Measurements from ENCODE around the gene CX3CL1. TPM values are rescaled to one million over a fixed set of nuclear protein-coding genes. Genes with fewer than 3 reads are reported as not detected.

The CX3CL1 gene
- total and polyA plus RNA-seq, 9 of the 15 experiments (the other 6 are each of a cell fraction or from before 2014, with no cell fraction given) = 0.09 TPM; not detected in 8

DNA sequence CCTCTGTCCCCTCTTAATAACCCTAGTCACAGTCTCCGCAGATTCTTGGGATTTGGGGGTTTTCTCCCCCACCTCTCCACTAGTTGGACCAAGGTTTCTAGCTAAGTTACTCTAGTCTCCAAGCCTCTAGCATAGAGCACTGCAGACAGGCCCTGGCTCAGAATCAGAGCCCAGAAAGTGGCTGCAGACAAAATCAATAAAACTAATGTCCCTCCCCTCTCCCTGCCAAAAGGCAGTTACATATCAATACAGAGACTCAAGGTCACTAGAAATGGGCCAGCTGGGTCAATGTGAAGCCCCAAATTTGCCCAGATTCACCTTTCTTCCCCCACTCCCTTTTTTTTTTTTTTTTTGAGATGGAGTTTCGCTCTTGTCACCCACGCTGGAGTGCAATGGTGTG, 8.1 kb upstream of the CX3CL1 start:
- Histone ChIP-seq H3K9me1 (ENCODE audit: control insufficient read depth, insufficient read depth, low read length) (no peaks in the 10 kb centered on the region), H3K4me2 (ENCODE audit: insufficient read depth, low read length) (no peak overlapping the region), H3K27ac (ENCODE audit: extremely low read depth, low read depth, low read length) (no peak overlapping the region), H3K4me3 (no peak overlapping the region), H3K36me3 (ENCODE audit: control insufficient read depth, insufficient read depth, low read length) (no peaks in the 10 kb centered on the region), H3K4me1 (replicated peaks in 1 of 2; ENCODE audit: control insufficient read depth in 2 of 2, insufficient read depth in 2 of 2, low read length in 2 of 2) (peaks cover 0 to 4% of the 10 kb centered on the region in 2 experiments; a peak in 1 of 5 replicates), H3K27me3 (ENCODE audit: control insufficient read depth in 2 of 2, insufficient read depth in 2 of 2, low read length in 2 of 2) (peaks cover 10 to 44% of the 10 kb centered on the region in 2 experiments; a peak in 3 of 5 replicates), H2AFZ (ENCODE audit: low read depth, low read length) (no peak overlapping the region), H4K20me1 (replicated peaks; ENCODE audit: control insufficient read depth, insufficient read depth, low read length) (peaks cover 7% of the 10 kb centered on the region; the same call in 1 of the 2 replicates), H3K9me3 (replicated peaks; ENCODE audit: control insufficient read depth, insufficient read depth, low read depth, low read length) (no peaks in the 10 kb centered on the region), H3K79me2 (ENCODE audit: control insufficient read depth, insufficient read depth, low read length) (no peaks in the 10 kb centered on the region), H3K9ac (ENCODE audit: insufficient read depth in 1 of 2, low read depth in 2 of 2, low read length in 2 of 2) (no peak overlapping the region)
- no TSS peak for BruUV-seq (replicated peaks)
- in situ Hi-C loops (cut with MboI) (no loop called here), intact Hi-C loops (cut with micrococcal nuclease) (no loop called here)
- ChIA-PET POLR2A (interaction anchor here (0.6 kb wide), 1 partner anchor 1274 kb away, joined by 3 read pairs; no protein-coding TSS in a partner anchor), CTCF (ENCODE audit: low intra/inter-chr PET ratio) (no interaction called here)
- no peak for ATAC-seq
- WGBS (ENCODE audit: insufficient coverage, low coverage, missing lambda C conversion rate) = 0% methylated on average over 2 of the region's 3 CpGs
- FAIRE-seq = no peak
- TF ChIP-seq L3MBTL2 (IDR thresholded peaks at IDR 0.05) = no peak
- TF ChIP-seq, protein P1, sequence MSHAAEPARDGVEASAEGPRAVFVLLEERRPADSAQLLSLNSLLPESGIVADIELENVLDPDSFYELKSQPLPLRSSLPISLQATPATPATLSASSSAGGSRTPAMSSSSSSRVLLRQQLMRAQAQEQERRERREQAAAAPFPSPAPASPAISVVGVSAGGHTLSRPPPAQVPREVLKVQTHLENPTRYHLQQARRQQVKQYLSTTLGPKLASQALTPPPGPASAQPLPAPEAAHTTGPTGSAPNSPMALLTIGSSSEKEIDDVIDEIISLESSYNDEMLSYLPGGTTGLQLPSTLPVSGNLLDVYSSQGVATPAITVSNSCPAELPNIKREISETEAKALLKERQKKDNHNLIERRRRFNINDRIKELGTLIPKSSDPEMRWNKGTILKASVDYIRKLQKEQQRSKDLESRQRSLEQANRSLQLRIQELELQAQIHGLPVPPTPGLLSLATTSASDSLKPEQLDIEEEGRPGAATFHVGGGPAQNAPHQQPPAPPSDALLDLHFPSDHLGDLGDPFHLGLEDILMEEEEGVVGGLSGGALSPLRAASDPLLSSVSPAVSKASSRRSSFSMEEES (CRISPR knock-in tag; IDR thresholded peaks at IDR 0.05) = no peak
- TF ChIP-seq FIP1L1 (IDR thresholded peaks at IDR 0.05; ENCODE audit: low read depth, low read length, poor library complexity, severe bottlenecking) = no peak
- TF ChIP-seq STAT5B (CRISPR knock-in tag; IDR thresholded peaks at IDR 0.05) = no peak
- TF ChIP-seq ZNF586 (CRISPR knock-in tag; conservative IDR thresholded peaks at IDR 0.05) = no peak
- TF ChIP-seq, protein P2, sequence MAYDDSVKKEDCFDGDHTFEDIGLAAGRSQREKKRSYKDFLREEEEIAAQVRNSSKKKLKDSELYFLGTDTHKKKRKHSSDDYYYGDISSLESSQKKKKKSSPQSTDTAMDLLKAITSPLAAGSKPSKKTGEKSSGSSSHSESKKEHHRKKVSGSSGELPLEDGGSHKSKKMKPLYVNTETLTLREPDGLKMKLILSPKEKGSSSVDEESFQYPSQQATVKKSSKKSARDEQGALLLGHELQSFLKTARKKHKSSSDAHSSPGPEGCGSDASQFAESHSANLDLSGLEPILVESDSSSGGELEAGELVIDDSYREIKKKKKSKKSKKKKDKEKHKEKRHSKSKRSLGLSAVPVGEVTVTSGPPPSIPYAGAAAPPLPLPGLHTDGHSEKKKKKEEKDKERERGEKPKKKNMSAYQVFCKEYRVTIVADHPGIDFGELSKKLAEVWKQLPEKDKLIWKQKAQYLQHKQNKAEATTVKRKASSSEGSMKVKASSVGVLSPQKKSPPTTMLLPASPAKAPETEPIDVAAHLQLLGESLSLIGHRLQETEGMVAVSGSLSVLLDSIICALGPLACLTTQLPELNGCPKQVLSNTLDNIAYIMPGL (CRISPR knock-in tag; IDR thresholded peaks at IDR 0.05) = no peak
- TF ChIP-seq, protein P3, sequence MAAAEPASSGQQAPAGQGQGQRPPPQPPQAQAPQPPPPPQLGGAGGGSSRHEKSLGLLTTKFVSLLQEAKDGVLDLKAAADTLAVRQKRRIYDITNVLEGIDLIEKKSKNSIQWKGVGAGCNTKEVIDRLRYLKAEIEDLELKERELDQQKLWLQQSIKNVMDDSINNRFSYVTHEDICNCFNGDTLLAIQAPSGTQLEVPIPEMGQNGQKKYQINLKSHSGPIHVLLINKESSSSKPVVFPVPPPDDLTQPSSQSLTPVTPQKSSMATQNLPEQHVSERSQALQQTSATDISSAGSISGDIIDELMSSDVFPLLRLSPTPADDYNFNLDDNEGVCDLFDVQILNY (CRISPR knock-in tag; IDR thresholded peaks at IDR 0.05) = no peak
- no peak for TF ChIP-seq HDAC6 (IDR thresholded peaks at IDR 0.05; ENCODE audit: low read depth, low read length)
- TF ChIP-seq ZNF121 (CRISPR knock-in tag; conservative IDR thresholded peaks at IDR 0.05) = no peak
- TF ChIP-seq BHLHE40 (IDR thresholded peaks at IDR 0.05; ENCODE audit: low read length) = no peak
- TF ChIP-seq TAF15 (IDR thresholded peaks at IDR 0.05; ENCODE audit: low read depth, low read length) = no peak
- DNase-seq (ENCODE audit: extremely low read depth in 1 of 4, low spot score in 3 of 4) = no peak

Data from K562 (cell line).